ENCODE data around the gene SULT6B1.
"Not testable (repeated sequence)": the region's sequence is repeated elsewhere in the genome, so short reads cannot be mapped to it uniquely, and the experiment has no call there.

Gene SULT6B1

GRCh38 chr2:37195862-37196319 is 7.4 kb upstream of the SULT6B1 start:
- peak overlapping the region; percentile 88 for H3K9ac ChIP-seq (ENCODE audit: low read depth, low read length)
- 95% methylated on average over 20 of the region's 20 CpGs for WGBS

DNA sequence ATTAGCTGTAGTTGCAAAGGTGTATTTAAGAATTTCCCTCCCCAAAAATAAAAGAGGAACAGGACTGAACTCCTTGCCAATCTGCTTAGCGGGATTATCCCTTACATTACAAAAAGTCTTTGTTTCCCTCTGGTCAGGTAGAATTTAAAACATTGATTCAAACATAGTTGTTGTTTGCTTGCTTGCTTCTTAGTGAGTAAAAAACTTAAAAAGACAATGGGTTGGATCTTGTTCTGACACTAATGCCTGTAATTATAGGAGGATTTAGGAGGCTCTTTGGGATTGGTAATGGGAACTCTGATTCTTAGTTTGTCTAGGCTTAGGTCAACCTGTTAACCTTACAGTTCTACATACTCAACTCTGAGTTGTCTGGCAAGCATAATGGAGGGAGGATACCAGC is 4.1 kb upstream of the SULT6B1 start:
- peak overlapping the region; percentile 76 for H3K27ac ChIP-seq (ENCODE audit: low read depth, low read length)
- H3K9ac ChIP-seq (ENCODE audit: low read depth, low read length): 0 out of 2 replicates have a peak overlapping the region, but pooled peaks have one; percentile 22
- WGBS: 80% methylated on average over 1 of the region's 1 CpG
- no peaks in the 10 kb centered on the region for H3K36me3 ChIP-seq (ENCODE audit: insufficient read depth, low read length)
- no peak overlapping the region for H3K4me3 ChIP-seq (ENCODE audit: low read length)
- no peaks in the 10 kb centered on the region for H3K27me3 ChIP-seq (ENCODE audit: insufficient read depth, low read length)
- H3K4me1 ChIP-seq (ENCODE audit: insufficient read depth, low read length): peaks cover 38% of the 10 kb centered on the region
- no peaks in the 10 kb centered on the region for H3K9me3 ChIP-seq (ENCODE audit: insufficient read depth, low read depth, low read length)

More at GRCh38 chr2:37195862-37196319, 7.4 kb upstream of the SULT6B1 start:
- not testable (repeated sequence) for H3K9me3 ChIP-seq (ENCODE audit: insufficient read depth, low read depth, low read length); H3K27ac ChIP-seq (ENCODE audit: low read depth, low read length); H3K27me3 ChIP-seq (ENCODE audit: insufficient read depth, low read length)
- Histone ChIP-seq H3K4me3 (ENCODE audit: low read length) (peak overlapping the region; percentile 89), H3K36me3 (ENCODE audit: insufficient read depth, low read length) (peaks cover 14% of the 10 kb centered on the region), H3K4me1 (ENCODE audit: insufficient read depth, low read length) (peaks cover 45% of the 10 kb centered on the region)

DNA sequence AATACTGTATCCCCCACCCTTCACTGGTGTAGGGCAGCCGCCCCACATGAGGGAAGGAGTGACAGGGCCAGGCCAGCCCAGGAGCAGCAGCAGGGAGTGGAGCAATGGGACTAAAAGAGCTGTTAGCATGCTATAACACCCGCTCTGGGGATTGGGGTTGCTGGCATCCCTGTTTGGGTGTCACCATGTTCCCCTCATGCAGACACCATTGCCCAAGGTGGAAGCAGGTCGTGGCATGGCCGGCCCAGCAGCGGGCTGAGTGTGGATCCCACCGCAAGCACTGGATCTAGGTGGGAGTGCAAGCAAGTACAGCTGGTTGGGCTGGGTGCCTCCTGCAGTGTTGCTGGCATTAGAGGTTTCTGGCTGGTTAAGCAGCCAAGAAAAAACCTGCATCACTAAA is 3.3 kb upstream of the SULT6B1 start:
- Histone ChIP-seq H3K4me1 (ENCODE audit: insufficient read depth, low read length) (peaks cover 38% of the 10 kb centered on the region), H3K4me3 (ENCODE audit: low read length) (no peak overlapping the region), H3K27me3 (ENCODE audit: insufficient read depth, low read length) (no peaks in the 10 kb centered on the region), H3K9me3 (ENCODE audit: insufficient read depth, low read depth, low read length) (no peaks in the 10 kb centered on the region), H3K9ac (ENCODE audit: low read depth, low read length) (no peak overlapping the region), H3K36me3 (ENCODE audit: insufficient read depth, low read length) (no peaks in the 10 kb centered on the region), H3K27ac (ENCODE audit: low read depth, low read length) (peak overlapping the region; percentile 3; the same call in 1 of the 2 replicates)
- 73% methylated on average over 6 of the region's 6 CpGs for WGBS

DNA sequence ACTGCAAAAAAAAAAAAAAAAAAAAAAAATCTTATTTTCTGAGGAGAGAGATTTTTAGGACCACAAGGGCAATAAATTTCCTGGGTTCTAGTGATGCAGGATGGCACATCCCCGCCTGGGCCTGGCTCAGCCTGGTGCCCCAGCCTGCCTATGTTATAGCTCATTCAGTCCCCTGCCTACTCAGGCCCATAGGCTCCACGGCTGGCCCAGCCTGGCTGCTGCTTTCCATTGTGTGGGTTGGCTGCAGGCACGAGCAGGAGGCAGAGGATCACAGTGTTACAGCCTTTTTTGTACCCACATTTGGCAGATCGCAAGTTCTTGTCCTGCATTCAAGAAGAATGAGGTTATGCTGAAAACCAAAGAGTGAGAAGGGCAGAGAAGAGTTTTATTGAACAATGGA is 2.8 kb upstream of the SULT6B1 start:
- WGBS: 80% methylated on average over 4 of the region's 4 CpGs
- peak overlapping the region; percentile 3; the same call in 1 of the 2 replicates for H3K27ac ChIP-seq (ENCODE audit: low read depth, low read length)
- H3K36me3 ChIP-seq (ENCODE audit: insufficient read depth, low read length): no peaks in the 10 kb centered on the region
- H3K9me3 ChIP-seq (ENCODE audit: insufficient read depth, low read depth, low read length): no peaks in the 10 kb centered on the region
- no peak overlapping the region for H3K4me3 ChIP-seq (ENCODE audit: low read length)
- peaks cover 38% of the 10 kb centered on the region for H3K4me1 ChIP-seq (ENCODE audit: insufficient read depth, low read length)
- H3K9ac ChIP-seq (ENCODE audit: low read depth, low read length): no peak overlapping the region
- no peaks in the 10 kb centered on the region for H3K27me3 ChIP-seq (ENCODE audit: insufficient read depth, low read length)

DNA sequence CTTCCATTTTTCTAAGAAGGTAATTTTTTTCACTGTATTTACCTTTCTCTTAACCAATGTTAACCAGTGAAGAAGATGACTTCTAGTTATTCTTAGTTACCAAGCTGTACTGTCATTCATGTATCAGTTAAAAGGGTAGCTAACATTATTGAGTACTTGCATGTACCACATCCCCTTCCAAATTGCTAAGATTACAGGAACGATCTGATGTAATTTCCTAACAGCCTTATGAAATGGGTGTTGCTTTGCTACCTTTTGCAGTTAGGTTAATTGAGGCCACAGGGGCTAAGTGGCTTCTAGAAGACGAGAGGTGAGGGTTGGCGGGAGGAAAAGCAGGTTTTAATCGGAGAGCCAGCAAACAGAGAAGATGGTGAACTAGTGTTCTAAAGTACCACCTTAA is 1.8 kb upstream of the SULT6B1 start:
- no peak overlapping the region for H3K9ac ChIP-seq (ENCODE audit: low read depth, low read length)
- H3K4me1 ChIP-seq (ENCODE audit: insufficient read depth, low read length): peaks cover 38% of the 10 kb centered on the region
- 88% methylated on average over 4 of the region's 4 CpGs for WGBS
- no peak overlapping the region for H3K4me3 ChIP-seq (ENCODE audit: low read length)
- no peaks in the 10 kb centered on the region for H3K9me3 ChIP-seq (ENCODE audit: insufficient read depth, low read depth, low read length)
- H3K27me3 ChIP-seq (ENCODE audit: insufficient read depth, low read length): no peaks in the 10 kb centered on the region
- no peaks in the 10 kb centered on the region for H3K36me3 ChIP-seq (ENCODE audit: insufficient read depth, low read length)
- H3K27ac ChIP-seq (ENCODE audit: low read depth, low read length): peak overlapping the region; percentile 55; the same call in 1 of the 2 replicates

DNA sequence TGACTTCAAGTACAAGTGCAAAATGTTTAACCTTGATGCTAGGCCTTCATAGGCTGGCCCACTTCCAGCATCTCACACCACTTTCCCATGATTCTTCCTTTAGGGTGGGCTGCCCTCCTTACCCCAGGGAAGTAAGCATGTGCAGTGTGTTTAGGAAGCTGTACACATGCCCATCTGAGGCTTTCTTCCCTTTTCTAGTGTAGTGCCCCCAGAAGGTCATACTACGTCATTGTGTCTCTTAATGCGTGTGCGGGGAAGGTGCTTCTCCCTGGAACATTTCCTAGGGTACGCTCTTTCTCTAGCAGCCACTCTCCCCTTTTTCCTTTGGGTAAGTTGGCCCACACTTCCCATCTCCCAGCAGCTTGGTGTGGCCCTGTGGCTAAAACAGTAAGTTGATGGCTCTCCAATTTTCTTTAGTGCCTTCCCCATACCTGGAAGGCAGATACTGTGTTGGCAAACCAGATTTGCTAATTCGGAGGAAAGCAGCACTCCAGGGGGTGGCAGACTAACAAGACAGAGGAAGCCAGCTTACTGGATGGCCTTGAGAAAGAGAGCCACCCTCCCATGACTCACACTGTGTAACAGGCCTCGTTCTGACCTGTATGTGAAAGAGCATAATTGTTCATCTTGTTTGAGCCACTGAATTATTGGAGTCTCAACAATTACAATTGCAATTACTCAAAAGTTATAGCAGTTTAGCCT is 1.1 kb upstream of the SULT6B1 start:
- Histone ChIP-seq H3K9me3 (ENCODE audit: insufficient read depth, low read depth, low read length) (no peaks in the 10 kb centered on the region), H3K27ac (ENCODE audit: low read depth, low read length) (peak overlapping the region; percentile 55), H3K9ac (ENCODE audit: low read depth, low read length) (no peak overlapping the region), H3K4me3 (ENCODE audit: low read length) (no peak overlapping the region), H3K4me1 (ENCODE audit: insufficient read depth, low read length) (peaks cover 38% of the 10 kb centered on the region), H3K27me3 (ENCODE audit: insufficient read depth, low read length) (no peaks in the 10 kb centered on the region), H3K36me3 (ENCODE audit: insufficient read depth, low read length) (no peaks in the 10 kb centered on the region)
- WGBS: 64% methylated on average over 6 of the region's 6 CpGs

- Histone ChIP-seq H3K27ac (ENCODE audit: low read depth, low read length) (peak overlapping the region; percentile 90), H3K4me1 (ENCODE audit: insufficient read depth, low read length) (peaks cover 19% of the 10 kb centered on the region), H3K36me3 (ENCODE audit: insufficient read depth, low read length) (no peaks in the 10 kb centered on the region), H3K9ac (ENCODE audit: low read depth, low read length) (peak overlapping the region; percentile 51), H3K9me3 (ENCODE audit: insufficient read depth, low read depth, low read length) (no peaks in the 10 kb centered on the region), H3K27me3 (ENCODE audit: insufficient read depth, low read length) (no peaks in the 10 kb centered on the region), H3K4me3 (ENCODE audit: low read length) (no peak overlapping the region)
- 57% methylated on average over 17 of the region's 17 CpGs for WGBS
Measured at GRCh38 chr2:37181726-37182684, 6.5 kb downstream of the SULT6B1 start.

- 96% methylated on average over 5 of the region's 5 CpGs for WGBS
- H3K9me3 ChIP-seq (ENCODE audit: insufficient read depth, low read depth, low read length): no peaks in the 10 kb centered on the region
- peaks cover 19% of the 10 kb centered on the region for H3K4me1 ChIP-seq (ENCODE audit: insufficient read depth, low read length)
- H3K27me3 ChIP-seq (ENCODE audit: insufficient read depth, low read length): no peaks in the 10 kb centered on the region
- no peak overlapping the region for H3K9ac ChIP-seq (ENCODE audit: low read depth, low read length)
- H3K36me3 ChIP-seq (ENCODE audit: insufficient read depth, low read length): no peaks in the 10 kb centered on the region
- H3K4me3 ChIP-seq (ENCODE audit: low read length): no peak overlapping the region
- H3K27ac ChIP-seq (ENCODE audit: low read depth, low read length): peak overlapping the region; percentile 90
Measured at GRCh38 chr2:37180640-37181039, 7.8 kb downstream of the SULT6B1 start.

DNA sequence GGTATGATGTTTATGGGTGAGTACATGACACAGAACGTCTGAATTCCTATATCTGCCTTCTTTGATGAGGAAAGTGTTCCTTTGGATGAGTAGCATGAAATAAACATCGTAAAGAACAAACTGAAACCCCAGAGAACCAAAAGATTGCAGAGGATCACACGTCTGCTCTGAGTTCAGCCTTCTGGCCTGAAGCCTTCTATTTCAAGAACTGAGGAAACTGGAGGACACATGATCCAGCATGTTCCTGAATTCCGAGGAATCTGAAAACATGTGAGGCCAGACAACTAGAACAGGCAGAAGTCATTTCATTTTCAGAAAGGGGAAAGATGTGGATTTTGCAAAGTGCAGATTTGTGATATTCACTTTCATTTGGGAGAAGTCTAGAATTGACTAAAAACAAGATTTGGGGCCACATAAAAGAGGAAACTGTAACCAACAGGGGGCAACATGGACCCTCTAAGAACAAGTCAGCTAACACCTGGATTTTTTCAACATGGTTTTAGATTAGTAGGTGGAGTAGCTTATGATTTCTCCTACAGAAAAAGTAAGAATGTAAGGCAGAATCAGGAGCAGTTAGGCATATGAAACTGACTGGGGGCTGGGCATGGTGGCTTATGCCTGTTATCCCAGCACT is 8.3 kb downstream of the SULT6B1 start:
- Histone ChIP-seq H3K4me3 (ENCODE audit: low read length) (no peak overlapping the region), H3K27ac (ENCODE audit: low read depth, low read length) (peak overlapping the region; percentile 32; the same call in 1 of the 2 replicates), H3K36me3 (ENCODE audit: insufficient read depth, low read length) (no peaks in the 10 kb centered on the region), H3K9me3 (ENCODE audit: insufficient read depth, low read depth, low read length) (no peaks in the 10 kb centered on the region), H3K4me1 (ENCODE audit: insufficient read depth, low read length) (peaks cover 19% of the 10 kb centered on the region), H3K9ac (ENCODE audit: low read depth, low read length) (no peak overlapping the region), H3K27me3 (ENCODE audit: insufficient read depth, low read length) (no peaks in the 10 kb centered on the region)
- 79% methylated on average over 4 of the region's 4 CpGs for WGBS

GRCh38 chr2:37173741-37174140 is 14.7 kb downstream of the SULT6B1 start:
- Histone ChIP-seq H3K27me3 (ENCODE audit: insufficient read depth, low read length) (no peaks in the 10 kb centered on the region), H3K9ac (ENCODE audit: low read depth, low read length) (no peak overlapping the region), H3K36me3 (ENCODE audit: insufficient read depth, low read length) (no peaks in the 10 kb centered on the region), H3K4me1 (ENCODE audit: insufficient read depth, low read length) (no peaks in the 10 kb centered on the region), H3K27ac (ENCODE audit: low read depth, low read length) (no peak overlapping the region), H3K9me3 (ENCODE audit: insufficient read depth, low read depth, low read length) (no peaks in the 10 kb centered on the region), H3K4me3 (ENCODE audit: low read length) (no peak overlapping the region)
- 93% methylated on average over 1 of the region's 1 CpG for WGBS

GRCh38 chr2:37171624-37171950 is 16.9 kb downstream of the SULT6B1 start:
- no peaks in the 10 kb centered on the region for H3K9me3 ChIP-seq (ENCODE audit: insufficient read depth, low read depth, low read length)
- H3K9ac ChIP-seq (ENCODE audit: low read depth, low read length): no peak overlapping the region
- no peaks in the 10 kb centered on the region for H3K27me3 ChIP-seq (ENCODE audit: insufficient read depth, low read length)
- no peak overlapping the region for H3K27ac ChIP-seq (ENCODE audit: low read depth, low read length)
- no peaks in the 10 kb centered on the region for H3K4me1 ChIP-seq (ENCODE audit: insufficient read depth, low read length)
- no peak overlapping the region for H3K4me3 ChIP-seq (ENCODE audit: low read length)
- no peaks in the 10 kb centered on the region for H3K36me3 ChIP-seq (ENCODE audit: insufficient read depth, low read length)

All from HUES64 (cell line).